T follicular helper cell (primary cell): Measurements from ENCODE around the gene PARP6.
A peak's percentile ranks its signal among the peaks of the same experiment; 100 is the strongest.
"Not testable (repeated sequence)": the region's sequence is repeated elsewhere in the genome, so short reads cannot be mapped to it uniquely, and the experiment has no call there.

Experiments used
- DNase-seq: peaks from one replicate; pipeline ENCODE4 v3.0.0-alpha.2; 2020; ENCODE audit warnings: low read depth

Gene PARP6

GRCh38 chr15:72278737-72279136 is 6.4 kb upstream of the PARP6 start:
- no peak for DNase-seq

GRCh38 chr15:72276326-72276700 is 4.0 kb upstream of the PARP6 start:
- no peak for DNase-seq

GRCh38 chr15:72275635-72276325 is 3.4 kb upstream of the PARP6 start:
- DNase-seq = not testable (repeated sequence)

GRCh38 chr15:72272997-72273352 is 621 bp upstream of the PARP6 start:
- no peak for DNase-seq

GRCh38 chr15:72271895-72272212 is 500 bp downstream of the PARP6 start:
- DNase-seq = no peak

- DNase-seq = no peak
Measured at GRCh38 chr15:72271221-72271620, 1.1 kb downstream of the PARP6 start.

- DNase-seq = no peak
Measured at GRCh38 chr15:72269739-72270138, 2.6 kb downstream of the PARP6 start.

- no peak for DNase-seq
Measured at GRCh38 chr15:72265031-72265430, 7.3 kb downstream of the PARP6 start.

- no peak for DNase-seq
Measured at GRCh38 chr15:72252663-72253299, 19.6 kb downstream of the PARP6 start.

GRCh38 chr15:72249142-72249810 is 23.1 kb downstream of the PARP6 start:
- no peak for DNase-seq

- DNase-seq = no peak
Measured at GRCh38 chr15:72248514-72248913, 23.8 kb downstream of the PARP6 start.

- DNase-seq = no peak
Measured at GRCh38 chr15:72242775-72243370, 29.5 kb downstream of the PARP6 start.

- DNase-seq = no peak
Measured at GRCh38 chr15:72239652-72240051, 32.7 kb downstream of the PARP6 start.

- DNase-seq = no peak
Measured at GRCh38 chr15:72238586-72238985, 33.8 kb downstream of the PARP6 start.

GRCh38 chr15:72237853-72238224 is 34.5 kb downstream of the PARP6 start:
- DNase-seq = no peak

GRCh38 chr15:72237029-72237852 is 35.1 kb downstream of the PARP6 start:
- DNase-seq = peak; percentile 18

GRCh38 chr15:72236381-72237003 is 35.9 kb downstream of the PARP6 start:
- DNase-seq = no peak

GRCh38 chr15:72235298-72235697 is 37.1 kb downstream of the PARP6 start:
- DNase-seq = no peak

- DNase-seq = no peak
Measured at GRCh38 chr15:72233769-72234168, 38.6 kb downstream of the PARP6 start.

- peak; percentile 47 for DNase-seq
Measured at GRCh38 chr15:72231833-72232478, 40.4 kb downstream of the PARP6 start.
